DND-41 (cell line): ENCODE data around the gene PAPOLA.

Experiments used
- CTCF ChIP-seq: IDR thresholded peaks from 2 replicates; pipeline ENCODE4 v1.5.1; 2012; ENCODE audit warnings: borderline replicate concordance, low read length, moderate library complexity, mild to moderate bottlenecking; ENCODE audit not compliant: poor library complexity, severe bottlenecking; ENCODE audit errors: extremely low read depth
- EZH2 ChIP-seq: IDR thresholded peaks from 3 replicates; pipeline ENCODE4 v1.6.1; 2012; ENCODE audit warnings: borderline replicate concordance, low read depth, mild to moderate bottlenecking, moderate library complexity, low read length, inconsistent platforms; ENCODE audit not compliant: severe bottlenecking

GRCh38 chr14:96585672-96586013 is 83.5 kb downstream of the PAPOLA start:
- TF ChIP-seq CTCF, result no peak
- TF ChIP-seq EZH2, result no peak
